ENCODE measurements around the gene UBE2Z. TPM values are rescaled to one million over a fixed set of nuclear protein-coding genes. Genes with fewer than 3 reads are reported as not detected.

Gene UBE2Z
- total and polyA plus RNA-seq, 9 of the 15 experiments (the other 6 are each of a cell fraction or from before 2014, with no cell fraction given), result 11.8 to 89.0 (median 38.2) TPM

- TF ChIP-seq ESRRA (IDR thresholded peaks at IDR 0.05; ENCODE audit: borderline replicate concordance, low read depth) (no peak), KLF13 (tag; IDR thresholded peaks at IDR 0.05; ENCODE audit: borderline replicate concordance, low read depth) (no peak), RERE (CRISPR knock-in tag; IDR thresholded peaks at IDR 0.05; ENCODE audit: borderline replicate concordance) (no peak), LEF1 (IDR thresholded peaks at IDR 0.05) (no peak), ZNF830 (CRISPR knock-in tag; IDR thresholded peaks at IDR 0.05) (no peak), KLF16 (IDR thresholded peaks at IDR 0.05) (no peak), MAFG (tag; conservative IDR thresholded peaks at IDR 0.05) (no peak), TFE3 (CRISPR knock-in tag; IDR thresholded peaks at IDR 0.05) (no peak), BCLAF1 (IDR thresholded peaks at IDR 0.05; ENCODE audit: borderline replicate concordance in 1 of 2, control insufficient read depth in 1 of 2, low read depth in 2 of 2, low read length in 1 of 2) (no peak)
- TF ChIP-seq, protein P1, sequence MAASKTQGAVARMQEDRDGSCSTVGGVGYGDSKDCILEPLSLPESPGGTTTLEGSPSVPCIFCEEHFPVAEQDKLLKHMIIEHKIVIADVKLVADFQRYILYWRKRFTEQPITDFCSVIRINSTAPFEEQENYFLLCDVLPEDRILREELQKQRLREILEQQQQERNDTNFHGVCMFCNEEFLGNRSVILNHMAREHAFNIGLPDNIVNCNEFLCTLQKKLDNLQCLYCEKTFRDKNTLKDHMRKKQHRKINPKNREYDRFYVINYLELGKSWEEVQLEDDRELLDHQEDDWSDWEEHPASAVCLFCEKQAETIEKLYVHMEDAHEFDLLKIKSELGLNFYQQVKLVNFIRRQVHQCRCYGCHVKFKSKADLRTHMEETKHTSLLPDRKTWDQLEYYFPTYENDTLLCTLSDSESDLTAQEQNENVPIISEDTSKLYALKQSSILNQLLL (CRISPR knock-in tag; IDR thresholded peaks at IDR 0.05; ENCODE audit: borderline replicate concordance), result no peak
These were observed 13.3 kb upstream of the UBE2Z start (continued) for GRCh38 chr17:48894886-48895285.
